Measurements from ENCODE around the gene MAGI2.
"Not testable (repeated sequence)": the region's sequence is repeated elsewhere in the genome, so short reads cannot be mapped to it uniquely, and the experiment has no call there.

The MAGI2 gene

DNA sequence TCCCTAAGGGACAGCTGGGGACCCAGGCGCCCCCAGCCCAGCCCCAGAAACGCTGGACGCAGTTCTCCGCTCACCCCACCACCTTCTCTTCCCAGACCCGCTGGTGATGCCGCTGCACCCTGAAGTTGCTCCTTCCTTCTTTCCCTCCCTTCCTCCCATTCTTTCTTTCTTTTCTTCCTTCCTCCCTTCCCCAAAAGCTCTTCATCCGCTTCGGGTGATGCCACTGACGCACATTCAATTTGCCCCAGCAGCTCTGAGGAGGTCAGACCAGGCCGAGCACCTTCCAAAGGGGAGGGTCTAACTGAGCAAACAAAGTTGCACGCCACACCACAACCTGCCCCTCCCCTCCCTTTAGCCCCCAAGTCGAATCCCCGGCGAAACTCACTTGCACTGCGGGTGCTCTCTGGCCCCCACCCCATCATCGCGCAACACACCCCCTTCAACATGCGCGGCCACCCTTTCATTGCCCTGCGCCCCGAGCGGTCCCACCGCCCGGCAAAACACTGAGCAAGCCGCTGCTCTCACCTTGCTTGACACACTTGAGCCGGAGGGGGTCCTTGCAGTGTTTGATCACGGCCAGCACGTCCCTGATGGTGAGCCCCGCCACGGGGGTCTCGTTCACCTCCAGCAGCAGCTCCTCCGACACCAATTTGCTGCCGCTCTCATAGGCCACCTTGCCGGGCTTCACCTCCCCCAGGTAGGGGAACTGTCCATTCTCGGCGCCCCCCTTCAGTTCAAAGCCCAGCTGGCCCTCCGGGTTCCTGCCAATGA, 787 bp downstream of the MAGI2 start:
- FAIRE-seq (no peak), DNase-seq (ENCODE audit: insufficient read length, low spot score) (no peak)
- TF ChIP-seq CTCF (IDR thresholded peaks at IDR 0.05; ENCODE audit: insufficient read depth, missing control alignments): no peak

DNA sequence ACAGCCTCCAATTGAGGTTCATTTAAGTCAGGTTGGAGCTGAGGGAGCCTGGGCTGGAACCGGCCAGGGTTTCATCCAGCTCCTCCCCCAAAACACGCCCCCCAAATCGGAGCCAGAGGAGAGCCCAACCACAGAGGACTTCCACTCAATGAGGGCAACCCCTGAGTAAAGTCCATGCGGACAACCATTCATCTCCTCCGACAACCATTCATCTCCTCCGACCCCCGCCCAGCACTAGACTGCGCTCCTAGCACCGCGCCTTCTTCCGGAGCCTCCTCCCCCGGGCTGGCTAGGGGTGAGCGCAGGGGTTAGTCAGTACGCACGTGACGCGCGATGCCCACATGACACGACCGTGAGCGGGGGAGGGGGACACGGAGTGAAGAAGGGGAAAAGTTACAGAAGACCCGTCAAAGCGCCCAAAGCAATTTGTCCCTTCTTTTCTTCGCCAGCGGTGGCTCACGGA, 1.4 kb downstream of the MAGI2 start:
- DNase-seq (ENCODE audit: insufficient read length, low spot score): peak; percentile 51
- FAIRE-seq: no peak

GRCh38 chr7:79451580-79451979, 1.9 kb downstream of the MAGI2 start:
- no peak for DNase-seq (ENCODE audit: insufficient read length, low spot score)
- FAIRE-seq: no peak
- TF ChIP-seq CTCF (IDR thresholded peaks at IDR 0.05; ENCODE audit: insufficient read depth, missing control alignments): no peak

More for the DNA sequence above, 1.4 kb downstream of the MAGI2 start:
- no peak for TF ChIP-seq CTCF (IDR thresholded peaks at IDR 0.05; ENCODE audit: insufficient read depth, missing control alignments)

DNA sequence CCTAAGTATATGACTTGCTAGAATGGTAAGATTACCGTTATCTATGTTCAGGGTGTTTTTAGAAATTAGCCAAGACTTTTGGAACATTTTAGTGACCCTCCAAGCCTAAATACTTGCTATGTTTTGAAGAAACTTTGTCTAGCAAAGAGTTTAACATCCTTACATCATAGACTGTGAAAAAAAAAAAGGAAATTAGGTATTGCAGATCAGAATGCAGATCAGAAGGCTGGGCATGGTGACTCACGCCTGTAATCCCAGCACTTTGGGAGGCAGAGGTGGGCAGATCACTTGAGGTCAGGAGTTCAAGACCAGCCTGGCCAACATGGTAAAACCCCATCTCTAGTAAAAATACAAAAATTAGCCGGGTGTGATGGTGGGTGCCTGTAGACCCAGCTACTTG, 10.7 kb downstream of the MAGI2 start:
- DNase-seq (ENCODE audit: insufficient read length, low spot score); FAIRE-seq: not testable (repeated sequence)

DNA sequence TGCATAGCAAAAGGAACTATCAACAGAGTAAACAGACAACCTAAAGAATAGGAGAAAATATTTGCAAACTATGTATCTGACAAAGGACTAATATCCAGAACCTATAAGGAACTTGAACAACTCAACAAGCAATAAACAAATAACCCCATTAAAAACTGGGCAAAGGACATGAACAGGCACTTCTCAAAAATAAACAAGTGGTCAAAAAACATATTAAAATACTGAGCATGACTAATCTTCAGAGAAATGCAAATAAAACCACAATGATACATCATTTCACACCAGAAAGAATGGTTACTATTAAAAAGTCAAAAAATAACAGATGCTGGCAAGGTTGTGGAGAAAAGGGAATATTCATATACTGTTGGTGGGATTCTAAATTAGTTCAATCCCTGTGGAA, 17.1 kb downstream of the MAGI2 start:
- FAIRE-seq (no peak), DNase-seq (ENCODE audit: insufficient read length, low spot score) (no peak)

GRCh38 chr7:79434867-79435266, 18.6 kb downstream of the MAGI2 start:
- no peak for FAIRE-seq
- no peak for TF ChIP-seq CTCF (IDR thresholded peaks at IDR 0.05; ENCODE audit: insufficient read depth, missing control alignments)

More for the DNA sequence above, 17.1 kb downstream of the MAGI2 start:
- TF ChIP-seq CTCF (IDR thresholded peaks at IDR 0.05; ENCODE audit: insufficient read depth, missing control alignments): no peak

DNA sequence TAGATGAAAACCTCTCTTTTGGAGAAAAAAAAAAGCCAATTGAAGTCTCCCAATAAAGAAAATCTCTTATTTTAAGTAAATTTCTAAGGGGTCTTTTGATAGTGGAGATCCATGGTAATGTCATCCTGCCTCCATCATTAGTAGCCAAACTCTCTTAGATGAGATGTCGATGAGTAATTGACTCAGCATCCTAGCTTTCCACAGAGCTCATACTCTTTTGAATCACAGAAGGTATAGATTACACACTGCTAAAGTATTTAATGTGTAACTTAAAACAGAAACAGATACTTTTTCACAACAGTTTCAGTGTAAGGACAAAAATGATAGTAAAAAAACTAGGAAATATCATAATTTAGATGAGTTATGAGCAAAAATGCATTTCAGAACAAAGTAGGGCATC, 19.4 kb downstream of the MAGI2 start:
- TF ChIP-seq CTCF (IDR thresholded peaks at IDR 0.05; ENCODE audit: insufficient read depth, missing control alignments): no peak
- DNase-seq (ENCODE audit: insufficient read length, low spot score): no peak
- FAIRE-seq: peak; percentile 38

More at GRCh38 chr7:79434867-79435266, 18.6 kb downstream of the MAGI2 start:
- no peak for DNase-seq (ENCODE audit: insufficient read length, low spot score)

All from D721Med (cell line).